GM12878 (cell line): ENCODE results near the gene PAQR5. TPM values are rescaled to one million over a fixed set of nuclear protein-coding genes. Genes with fewer than 3 reads are reported as not detected.

Source experiments
- ATAC-seq: fragments of 200-7000 bp; cut with Tn5 transposase; 3 replicates; pipeline ENCODE4 v1.9.1; 2020; ENCODE audit warnings: mild to moderate bottlenecking, moderate library complexity
- BruUV-seq: library from RNA; stranded (reverse); fragments of 400-500 nt; replicated peaks from 2 replicates; lab custom pipeline; 2021; lab: Mats Ljungman, UMichigan
- CTCF ChIA-PET: fragments of 300-600 bp; sonication (Branson Sonifier 250); formaldehyde crosslinking; extraction: SDS; loops from one replicate; lab custom pipeline; 2021; ENCODE audit warnings: inconsistent platforms; lab: Yijun Ruan, JAX
- POLR2A ChIA-PET: fragments of 350-600 bp; formaldehyde crosslinking; extraction: SDS; loops from one replicate; lab custom pipeline; 2021; ENCODE audit warnings: inconsistent platforms; lab: Charles Lee
- RAD21 ChIA-PET: fragments of 300-600 bp; sonication (Branson Sonifier 250); formaldehyde crosslinking; loops from one replicate; lab custom pipeline; 2023; ENCODE audit warnings: antibody characterized with exemption; ENCODE audit not compliant: unreplicated experiment; lab: Charles Lee
- SMC1A ChIA-PET: fragments of 300-600 bp; sonication (Branson Sonifier 250); formaldehyde crosslinking; loops from one replicate; lab custom pipeline; 2023; ENCODE audit not compliant: unreplicated experiment, uncharacterized antibody; lab: Charles Lee
- DNase-seq: peaks from one replicate; pipeline ENCODE4 v3.0.0-alpha.2; 2011; ENCODE audit warnings: low read depth, low spot score
- FAIRE-seq: peaks from 3 replicates; lab custom pipeline; 2011; peaks lifted over from hg19 to GRCh38; lab: Jason Lieb, UNC
- H2AFZ ChIP-seq: 2 replicates; pipeline ENCODE4 v1.6.0; 2011; ENCODE audit warnings: low read depth, low read length, control low read depth; ENCODE audit not compliant: control insufficient read depth
- H3K27ac ChIP-seq: 2 replicates; pipeline ENCODE4 v1.5.1; 2011; ENCODE audit warnings: control low read depth; ENCODE audit not compliant: control insufficient read depth, insufficient read depth
- H3K27me3 ChIP-seq, 2 experiments: replicated peaks in 1 of 2; 2 replicates each; pipeline versions ENCODE4 v1.6.0 to v1.6.1; 2011; ENCODE audit warnings: low read length in 1 of 2; ENCODE audit not compliant: control insufficient read depth in 2 of 2, insufficient read depth in 2 of 2
- H3K36me3 ChIP-seq, 2 experiments: 2 replicates each; pipeline ENCODE4 v1.5.1; 2011; ENCODE audit warnings: low read length in 1 of 2; ENCODE audit not compliant: control insufficient read depth in 2 of 2, insufficient read depth in 2 of 2
- H3K4me1 ChIP-seq: 2 replicates; pipeline ENCODE4 v1.6.1; 2011; ENCODE audit warnings: mild to moderate bottlenecking, low read length, moderate library complexity, mixed read lengths; ENCODE audit not compliant: control insufficient read depth, insufficient read depth
- H3K4me2 ChIP-seq: 2 replicates; pipeline ENCODE4 v1.6.0; 2011; ENCODE audit warnings: control low read depth; ENCODE audit not compliant: control insufficient read depth, insufficient read depth
- H3K4me3 ChIP-seq: fragments of 200-600 bp; sonication (generic); 2 replicates; pipeline ENCODE4 v1.5.1; 2016
- H3K79me2 ChIP-seq: 2 replicates; pipeline ENCODE4 v1.6.0; 2011; ENCODE audit warnings: low read length; ENCODE audit not compliant: control insufficient read depth, insufficient read depth
- H3K9ac ChIP-seq: 2 replicates; pipeline ENCODE4 v1.8.0; 2011; ENCODE audit warnings: low read length, control low read depth, mixed read lengths; ENCODE audit not compliant: control insufficient read depth, insufficient read depth
- H3K9me3 ChIP-seq: replicated peaks from 3 replicates; pipeline ENCODE4 v1.5.1; 2011; ENCODE audit warnings: mild to moderate bottlenecking, low read length; ENCODE audit not compliant: control insufficient read depth, insufficient read depth
- H4K20me1 ChIP-seq: 2 replicates; pipeline ENCODE4 v1.6.0; 2011; ENCODE audit not compliant: control insufficient read depth, insufficient read depth
- BRCA1 ChIP-seq: IDR thresholded peaks from 2 replicates; pipeline ENCODE4 v1.6.1; 2011; ENCODE audit warnings: low read depth, low read length, improper control_type of control experiment
- CBFB ChIP-seq: IDR thresholded peaks from 2 replicates; pipeline ENCODE4 v1.6.1; 2016; ENCODE audit warnings: antibody characterized with exemption, low read depth
- CBX3 ChIP-seq: fragments of 200-600 bp; sonication (generic); IDR thresholded peaks from 2 replicates; pipeline ENCODE4 v1.6.1; 2016; ENCODE audit warnings: low read depth, borderline replicate concordance
- CREM ChIP-seq: IDR thresholded peaks from 2 replicates; pipeline ENCODE4 v1.6.1; 2014; ENCODE audit warnings: antibody characterized with exemption, low read depth
- EED ChIP-seq: sonication (generic); IDR thresholded peaks from 2 replicates; pipeline ENCODE4 v1.6.1; 2016; ENCODE audit warnings: antibody characterized with exemption, low read depth
- HDAC6 ChIP-seq: fragments of 200-600 bp; sonication (generic); IDR thresholded peaks from one replicate; pipeline ENCODE4 v1.8.0; 2017; ENCODE audit warnings: antibody characterized with exemption; ENCODE audit not compliant: unreplicated experiment
- HDGF ChIP-seq: fragments of 450-650 bp; IDR thresholded peaks from 2 replicates; pipeline ENCODE4 v1.6.1; 2016; ENCODE audit warnings: antibody characterized with exemption
- IKZF1 ChIP-seq: fragments of 450-650 bp; conservative IDR thresholded peaks from 2 replicates; pipeline ENCODE4 v1.6.1; 2017; ENCODE audit warnings: antibody characterized with exemption, mild to moderate bottlenecking
- IRF3 ChIP-seq: fragments of 450-650 bp; IDR thresholded peaks from 2 replicates; pipeline ENCODE4 v1.6.1; 2014; ENCODE audit warnings: mild to moderate bottlenecking
- RBBP5 ChIP-seq: fragments of 200-600 bp; sonication (generic); conservative IDR thresholded peaks from 2 replicates; pipeline ENCODE4 v1.6.1; 2016
- SMAD1 ChIP-seq: fragments of 450-650 bp; IDR thresholded peaks from 2 replicates; pipeline ENCODE4 v1.6.1; 2018; ENCODE audit warnings: mild to moderate bottlenecking, low read depth; ENCODE audit not compliant: partially characterized antibody
- SRF ChIP-seq, 2 experiments: IDR thresholded peaks; 2 replicates each; pipeline ENCODE4 v1.6.1; 2011; ENCODE audit warnings: low read depth in 2 of 2, low read length in 2 of 2, mild to moderate bottlenecking in 1 of 2, moderate library complexity in 1 of 2
- STAT3 ChIP-seq: IDR thresholded peaks from 2 replicates; pipeline ENCODE4 v1.6.1; 2011; ENCODE audit warnings: low read depth, low read length, improper control_type of control experiment
- TAF1 ChIP-seq: IDR thresholded peaks from 2 replicates; pipeline ENCODE4 v1.6.1; 2011; ENCODE audit warnings: mild to moderate bottlenecking, low read depth, low read length, borderline replicate concordance
- WGBS: methylation state at CpG from one replicate; pipeline ENCODE4 v1.1.6; 2016; ENCODE audit warnings: low lambda C conversion rate; ENCODE audit not compliant: insufficient replicate concordance, insufficient coverage; ENCODE audit errors: missing lambda C conversion rate; 5-methylcytosine and 5-hydroxymethylcytosine counted together
- in situ Hi-C: fragments of 300-500 bp; cut with MboI; formaldehyde crosslinking; loops from 9 replicates; pipeline ENCODE4 v1.14.3; 2018; ENCODE audit warnings: mixed read lengths
- intact Hi-C: fragments of 100-400 bp; cut with micrococcal nuclease; formaldehyde crosslinking; loops from one replicate; pipeline ENCODE4 v1.14.2; 2022; ENCODE audit not compliant: unreplicated experiment
- polyA plus RNA-seq, 11 experiments: library from polyadenylated mRNA; depleted of rRNA in 4 of 11; unstranded in 6 of 11; stranded (reverse) in 5 of 11; fragments of >200 nt; fragmentation: Nextera tagmentation in 4 of 11; fragmentation: Illumina TruSeq in 1 of 11; extraction: Ambion mirVana in 4 of 11; extraction: Trizol in 1 of 11; gene quantifications; 1 replicate in 1 of 11; 2 replicates in 10 of 11; pipeline versions ENCODE4 v1.2.1 to v1.2.3, GENCODE V29; 2011 to 2016; ENCODE audit warnings: inconsistent platforms in 2 of 11, missing spikeins in 2 of 11, low read depth in 1 of 11
- total RNA-seq, 4 experiments: library from RNA; depleted of rRNA in 3 of 4; stranded (reverse); fragments of >200 nt in 3 of 4; fragmentation: Illumina TruSeq in 1 of 4; extraction: Trizol in 1 of 4; gene quantifications; 2 replicates each; pipeline versions ENCODE4 v1.2.1 to v1.2.3, GENCODE V29; 2013 to 2021
- TF ChIP-seq, protein P1 (sequence below): fragments of 450-650 bp; IDR thresholded peaks from 2 replicates; pipeline ENCODE4 v1.6.1; 2016; ENCODE audit warnings: mild to moderate bottlenecking, moderate library complexity, borderline replicate concordance

The PAQR5 gene
- total and polyA plus RNA-seq, 10 of the 15 experiments (the other 5 are each of a cell fraction or from before 2014, with no cell fraction given) = 0.02 to 0.03 TPM; not detected in 8

GRCh38 chr15:69403594-69403993 is 104.9 kb downstream of the PAQR5 start:
- SMC1A ChIA-PET = interaction anchor here (1.1 kb wide), 1 partner anchor 9 kb away, joined by 3 read pairs; no protein-coding TSS in a partner anchor

DNA sequence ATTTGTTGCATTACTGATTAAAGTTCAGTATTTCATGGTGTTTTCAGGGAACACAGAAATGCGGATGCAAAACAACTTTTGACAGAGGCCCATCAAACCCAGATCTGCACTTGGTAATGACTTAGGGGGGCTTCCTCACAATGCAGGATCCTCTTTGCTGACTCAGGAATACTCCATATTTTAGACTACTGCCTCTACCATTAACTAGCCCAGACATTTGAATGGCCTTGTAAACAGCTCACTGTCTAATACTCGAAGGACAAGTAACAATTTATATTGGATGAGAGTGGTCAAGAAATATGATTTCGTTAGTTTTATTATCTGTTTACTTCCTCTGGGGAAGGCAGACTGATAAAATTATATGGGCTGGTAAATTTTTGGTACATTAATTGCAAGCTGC is 106.4 kb downstream of the PAQR5 start:
- H4K20me1 ChIP-seq = no peaks in the 10 kb centered on the region
- in situ Hi-C loops = no loop called here
- TF ChIP-seq RBBP5 (no peak), HDAC6 (no peak), SRF (IDR thresholded peaks at IDR 0.05; ENCODE audit: low read depth in 2 of 2, low read length in 2 of 2) (no peak), HDGF (no peak), IKZF1 (no peak), CBX3 (no peak), SMAD1 (no peak), IRF3 (no peak), CREM (no peak), EED (no peak), TAF1 (no peak)
- TF ChIP-seq, protein P1, sequence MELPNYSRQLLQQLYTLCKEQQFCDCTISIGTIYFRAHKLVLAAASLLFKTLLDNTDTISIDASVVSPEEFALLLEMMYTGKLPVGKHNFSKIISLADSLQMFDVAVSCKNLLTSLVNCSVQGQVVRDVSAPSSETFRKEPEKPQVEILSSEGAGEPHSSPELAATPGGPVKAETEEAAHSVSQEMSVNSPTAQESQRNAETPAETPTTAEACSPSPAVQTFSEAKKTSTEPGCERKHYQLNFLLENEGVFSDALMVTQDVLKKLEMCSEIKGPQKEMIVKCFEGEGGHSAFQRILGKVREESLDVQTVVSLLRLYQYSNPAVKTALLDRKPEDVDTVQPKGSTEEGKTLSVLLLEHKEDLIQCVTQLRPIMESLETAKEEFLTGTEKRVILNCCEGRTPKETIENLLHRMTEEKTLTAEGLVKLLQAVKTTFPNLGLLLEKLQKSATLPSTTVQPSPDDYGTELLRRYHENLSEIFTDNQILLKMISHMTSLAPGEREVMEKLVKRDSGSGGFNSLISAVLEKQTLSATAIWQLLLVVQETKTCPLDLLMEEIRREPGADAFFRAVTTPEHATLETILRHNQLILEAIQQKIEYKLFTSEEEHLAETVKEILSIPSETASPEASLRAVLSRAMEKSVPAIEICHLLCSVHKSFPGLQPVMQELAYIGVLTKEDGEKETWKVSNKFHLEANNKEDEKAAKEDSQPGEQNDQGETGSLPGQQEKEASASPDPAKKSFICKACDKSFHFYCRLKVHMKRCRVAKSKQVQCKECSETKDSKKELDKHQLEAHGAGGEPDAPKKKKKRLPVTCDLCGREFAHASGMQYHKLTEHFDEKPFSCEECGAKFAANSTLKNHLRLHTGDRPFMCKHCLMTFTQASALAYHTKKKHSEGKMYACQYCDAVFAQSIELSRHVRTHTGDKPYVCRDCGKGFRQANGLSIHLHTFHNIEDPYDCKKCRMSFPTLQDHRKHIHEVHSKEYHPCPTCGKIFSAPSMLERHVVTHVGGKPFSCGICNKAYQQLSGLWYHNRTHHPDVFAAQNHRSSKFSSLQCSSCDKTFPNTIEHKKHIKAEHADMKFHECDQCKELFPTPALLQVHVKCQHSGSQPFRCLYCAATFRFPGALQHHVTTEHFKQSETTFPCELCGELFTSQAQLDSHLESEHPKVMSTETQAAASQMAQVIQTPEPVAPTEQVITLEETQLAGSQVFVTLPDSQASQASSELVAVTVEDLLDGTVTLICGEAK = no peak
- no peak overlapping the region for H2AFZ ChIP-seq
- 38% methylated on average over 3 of the region's 3 CpGs for WGBS
- ATAC-seq (no peak), FAIRE-seq (no peak), DNase-seq (no peak)
- BruUV-seq = no TSS peak
- H3K4me1 ChIP-seq = no peaks in the 10 kb centered on the region
- POLR2A ChIA-PET = no interaction called here
- no peak overlapping the region for H3K9ac ChIP-seq
- RAD21 ChIA-PET = no interaction called here
- H3K4me2 ChIP-seq = no peak overlapping the region
- 0 out of 4 replicates have a peak, but pooled peaks cover 0 to 2% of the 10 kb centered on the region in 2 experiments for H3K27me3 ChIP-seq
- H3K36me3 ChIP-seq = no peaks in the 10 kb centered on the region
- H3K79me2 ChIP-seq = no peaks in the 10 kb centered on the region
- no peaks in the 10 kb centered on the region for H3K9me3 ChIP-seq
- intact Hi-C loops = no loop called here
- CTCF ChIA-PET = no interaction called here
- SMC1A ChIA-PET = interaction anchor here (1.0 kb wide), 1 partner anchor 370 kb away, joined by 3 read pairs; no protein-coding TSS in a partner anchor
- H3K4me3 ChIP-seq = no peak overlapping the region
- no peak overlapping the region for H3K27ac ChIP-seq

More at GRCh38 chr15:69403594-69403993, 104.9 kb downstream of the PAQR5 start:
- DNase-seq = no peak
- ATAC-seq = no peak
- Histone ChIP-seq H3K9ac (no peak overlapping the region), H3K4me2 (no peak overlapping the region), H3K27ac (no peak overlapping the region), H2AFZ (no peak overlapping the region), H4K20me1 (no peaks in the 10 kb centered on the region), H3K9me3 (no peaks in the 10 kb centered on the region), H3K27me3 (0 out of 4 replicates have a peak, but pooled peaks cover 0 to 2% of the 10 kb centered on the region in 2 experiments), H3K4me1 (no peaks in the 10 kb centered on the region), H3K4me3 (no peak overlapping the region), H3K79me2 (no peaks in the 10 kb centered on the region), H3K36me3 (no peaks in the 10 kb centered on the region)
- in situ Hi-C loops = no loop called here
- RAD21 ChIA-PET = no interaction called here
- TF ChIP-seq BRCA1 (no peak), CBFB (no peak), STAT3 (no peak)
- WGBS = 25% methylated on average over 4 of the region's 4 CpGs
- BruUV-seq = no TSS peak
- POLR2A ChIA-PET = no interaction called here
- CTCF ChIA-PET = interaction anchor here (0.6 to 2.0 kb wide), 3 partner anchors 8 to 72 kb away, joined by 3 to 12 read pairs (median 5); no protein-coding TSS in a partner anchor
- intact Hi-C loops = no loop called here
- FAIRE-seq = no peak
